ENCODE results near the gene MYZAP.

MYZAP gene

GRCh38 chr15:57681011-57681410, 89.3 kb downstream of the MYZAP start:
- TF ChIP-seq BACH2 (CRISPR knock-in tag; IDR thresholded peaks at IDR 0.05; ENCODE audit: borderline replicate concordance) (no peak), ZNF565 (CRISPR knock-in tag; conservative IDR thresholded peaks at IDR 0.05; ENCODE audit: low read depth) (no peak), GLIS3 (CRISPR knock-in tag; IDR thresholded peaks at IDR 0.05) (no peak), OSR1 (CRISPR knock-in tag; IDR thresholded peaks at IDR 0.05) (no peak), SNAI2 (CRISPR knock-in tag; IDR thresholded peaks at IDR 0.05) (no peak), CSRNP3 (CRISPR knock-in tag; IDR thresholded peaks at IDR 0.05) (no peak), CSDC2 (CRISPR knock-in tag; IDR thresholded peaks at IDR 0.05) (no peak), PPARA (CRISPR knock-in tag; IDR thresholded peaks at IDR 0.05; ENCODE audit: borderline replicate concordance) (no peak), ISL1 (CRISPR knock-in tag; IDR thresholded peaks at IDR 0.05) (no peak), ARNTL (CRISPR knock-in tag; IDR thresholded peaks at IDR 0.05; ENCODE audit: borderline replicate concordance, low read depth) (no peak), ZNF8 (CRISPR knock-in tag; IDR thresholded peaks at IDR 0.05) (no peak), ZC3H10 (CRISPR knock-in tag; IDR thresholded peaks at IDR 0.05) (no peak), ZFP3 (CRISPR knock-in tag; IDR thresholded peaks at IDR 0.05) (no peak), ZFP30 (CRISPR knock-in tag; IDR thresholded peaks at IDR 0.05) (no peak), TSHZ2 (CRISPR knock-in tag; IDR thresholded peaks at IDR 0.05) (no peak), ZNF70 (CRISPR knock-in tag; IDR thresholded peaks at IDR 0.05) (no peak)
- TF ChIP-seq, protein P1, sequence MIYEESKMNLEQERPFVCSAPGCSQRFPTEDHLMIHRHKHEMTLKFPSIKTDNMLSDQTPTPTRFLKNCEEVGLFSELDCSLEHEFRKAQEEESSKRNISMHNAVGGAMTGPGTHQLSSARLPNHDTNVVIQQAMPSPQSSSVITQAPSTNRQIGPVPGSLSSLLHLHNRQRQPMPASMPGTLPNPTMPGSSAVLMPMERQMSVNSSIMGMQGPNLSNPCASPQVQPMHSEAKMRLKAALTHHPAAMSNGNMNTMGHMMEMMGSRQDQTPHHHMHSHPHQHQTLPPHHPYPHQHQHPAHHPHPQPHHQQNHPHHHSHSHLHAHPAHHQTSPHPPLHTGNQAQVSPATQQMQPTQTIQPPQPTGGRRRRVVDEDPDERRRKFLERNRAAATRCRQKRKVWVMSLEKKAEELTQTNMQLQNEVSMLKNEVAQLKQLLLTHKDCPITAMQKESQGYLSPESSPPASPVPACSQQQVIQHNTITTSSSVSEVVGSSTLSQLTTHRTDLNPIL (CRISPR knock-in tag; IDR thresholded peaks at IDR 0.05; ENCODE audit: low read depth) = no peak
- TF ChIP-seq, protein P2, sequence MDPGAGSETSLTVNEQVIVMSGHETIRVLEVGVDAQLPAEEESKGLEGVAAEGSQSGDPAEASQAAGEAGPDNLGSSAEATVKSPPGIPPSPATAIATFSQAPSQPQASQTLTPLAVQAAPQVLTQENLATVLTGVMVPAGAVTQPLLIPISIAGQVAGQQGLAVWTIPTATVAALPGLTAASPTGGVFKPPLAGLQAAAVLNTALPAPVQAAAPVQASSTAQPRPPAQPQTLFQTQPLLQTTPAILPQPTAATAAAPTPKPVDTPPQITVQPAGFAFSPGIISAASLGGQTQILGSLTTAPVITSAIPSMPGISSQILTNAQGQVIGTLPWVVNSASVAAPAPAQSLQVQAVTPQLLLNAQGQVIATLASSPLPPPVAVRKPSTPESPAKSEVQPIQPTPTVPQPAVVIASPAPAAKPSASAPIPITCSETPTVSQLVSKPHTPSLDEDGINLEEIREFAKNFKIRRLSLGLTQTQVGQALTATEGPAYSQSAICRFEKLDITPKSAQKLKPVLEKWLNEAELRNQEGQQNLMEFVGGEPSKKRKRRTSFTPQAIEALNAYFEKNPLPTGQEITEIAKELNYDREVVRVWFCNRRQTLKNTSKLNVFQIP (CRISPR knock-in tag; IDR thresholded peaks at IDR 0.05; ENCODE audit: borderline replicate concordance, low read depth) = no peak
- ATAC-seq = no peak

DNA sequence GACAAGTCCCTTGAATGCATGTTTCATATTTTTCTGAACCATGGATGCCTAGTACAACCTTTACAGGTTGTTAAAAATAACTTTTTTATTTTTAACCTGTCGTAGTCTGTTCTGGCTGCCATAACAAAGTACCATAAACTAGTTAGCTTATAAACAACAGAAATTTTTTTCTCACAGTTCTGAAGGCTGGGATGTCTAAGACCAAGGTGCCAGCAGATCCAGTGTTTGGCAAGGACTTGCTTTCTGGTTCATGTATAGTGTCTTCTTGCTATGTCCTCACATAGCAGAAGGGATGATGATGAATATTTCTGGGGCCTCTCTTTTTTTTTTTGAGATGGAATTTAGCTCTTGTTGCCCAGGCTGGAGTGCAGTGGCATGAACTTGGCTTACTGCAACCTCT, 91.8 kb downstream of the MYZAP start:
- ATAC-seq = no peak
- TF ChIP-seq ESRRG (CRISPR knock-in tag; IDR thresholded peaks at IDR 0.05) (no peak), SNAI2 (CRISPR knock-in tag; IDR thresholded peaks at IDR 0.05) (no peak), ZNF565 (CRISPR knock-in tag; conservative IDR thresholded peaks at IDR 0.05; ENCODE audit: low read depth) (no peak), CSRNP3 (CRISPR knock-in tag; IDR thresholded peaks at IDR 0.05) (no peak), TOX (CRISPR knock-in tag; IDR thresholded peaks at IDR 0.05; ENCODE audit: borderline replicate concordance) (no peak), GLIS3 (CRISPR knock-in tag; IDR thresholded peaks at IDR 0.05) (no peak), BACH2 (CRISPR knock-in tag; IDR thresholded peaks at IDR 0.05; ENCODE audit: borderline replicate concordance) (no peak), ISL1 (CRISPR knock-in tag; IDR thresholded peaks at IDR 0.05) (no peak), CSDC2 (CRISPR knock-in tag; IDR thresholded peaks at IDR 0.05) (no peak), TSHZ2 (CRISPR knock-in tag; IDR thresholded peaks at IDR 0.05) (no peak), RARB (CRISPR knock-in tag; IDR thresholded peaks at IDR 0.05) (no peak), ZNF70 (CRISPR knock-in tag; IDR thresholded peaks at IDR 0.05) (no peak), ZFP30 (CRISPR knock-in tag; IDR thresholded peaks at IDR 0.05) (no peak), ZNF8 (CRISPR knock-in tag; IDR thresholded peaks at IDR 0.05) (no peak), ZC3H10 (CRISPR knock-in tag; IDR thresholded peaks at IDR 0.05) (no peak)
- TF ChIP-seq, protein P1 (CRISPR knock-in tag; IDR thresholded peaks at IDR 0.05; ENCODE audit: low read depth) = no peak
- TF ChIP-seq, protein P2 (CRISPR knock-in tag; IDR thresholded peaks at IDR 0.05; ENCODE audit: borderline replicate concordance, low read depth) = no peak

Measured in SK-N-SH treated with all-trans-retinoic acid at 6 μM for 48 hours (cell line).